Activated CD8-positive, alpha-beta memory T cell treated with anti-CD3 and anti-CD28 coated beads for 1 hour (primary cell): ENCODE results near the gene CTRB2.
"Not testable (repeated sequence)": the region's sequence is repeated elsewhere in the genome, so short reads cannot be mapped to it uniquely, and the experiment has no call there.

Experiments
- DNase-seq, 2 donors: peaks; one replicate each; pipeline ENCODE4 v3.0.0-alpha.2; 2020; ENCODE audit warnings: low read depth in 1 of 2; ENCODE audit errors: extremely low read depth in 1 of 2

Gene CTRB2

DNA sequence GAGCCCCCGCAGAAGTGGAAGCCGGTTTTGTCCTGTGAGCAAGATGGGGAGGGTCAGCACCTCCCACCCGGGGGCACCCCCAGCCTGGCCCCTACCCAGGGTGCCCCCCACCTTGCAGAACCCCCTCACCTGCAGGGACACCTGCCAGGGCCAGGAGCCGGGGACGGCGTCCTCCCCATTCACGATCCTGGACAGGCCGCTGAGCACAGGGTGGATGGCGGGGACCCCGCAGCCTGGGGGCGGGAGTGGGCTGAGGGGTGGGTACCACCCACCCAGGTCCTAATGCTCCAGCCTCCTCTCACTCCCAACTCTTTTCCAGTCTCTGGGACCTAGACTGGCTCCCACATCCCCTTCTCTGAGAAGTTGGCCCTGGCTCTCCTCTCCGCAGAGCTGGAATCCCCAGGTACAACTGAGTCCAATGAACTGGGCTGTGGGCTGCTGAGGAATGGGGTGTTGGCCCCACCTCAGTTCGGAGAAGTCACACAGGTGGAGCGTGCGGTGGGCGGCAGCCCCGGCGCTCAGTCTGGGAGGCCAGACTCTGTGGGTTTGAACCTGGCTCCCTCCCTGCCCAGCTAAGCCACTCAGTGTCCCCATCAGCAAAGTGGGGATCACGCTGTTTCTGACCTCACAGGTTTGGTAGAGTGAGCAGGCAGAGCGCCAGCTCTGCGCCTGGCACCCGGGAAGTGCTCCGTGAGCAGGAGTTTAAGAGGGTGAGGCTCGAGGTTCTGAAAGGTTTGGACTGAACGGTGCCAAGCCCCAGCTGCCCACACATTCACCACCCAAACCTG is 806 bp downstream of the CTRB2 start:
- not testable (repeated sequence) for DNase-seq

DNA sequence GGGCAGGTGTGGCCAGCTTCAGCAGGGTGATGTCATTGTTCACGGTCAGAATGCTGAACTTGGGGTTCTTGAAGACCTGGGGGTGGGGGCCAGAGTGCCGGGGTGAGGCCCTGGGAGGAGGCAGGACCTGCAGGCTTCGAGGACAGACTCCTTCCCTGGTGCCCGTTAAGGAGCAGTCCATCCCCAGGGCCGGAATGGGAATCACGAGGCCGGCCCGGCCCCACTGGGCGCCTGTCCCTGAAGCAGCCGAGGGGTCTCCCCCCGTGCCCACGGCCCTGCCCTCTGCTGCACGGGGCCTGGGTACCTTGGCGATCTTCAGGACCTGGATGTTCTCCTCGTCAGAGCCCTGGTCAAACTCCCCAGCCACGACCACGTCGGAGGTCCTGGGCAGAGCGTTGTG is 1.5 kb downstream of the CTRB2 start:
- DNase-seq: not testable (repeated sequence)

DNA sequence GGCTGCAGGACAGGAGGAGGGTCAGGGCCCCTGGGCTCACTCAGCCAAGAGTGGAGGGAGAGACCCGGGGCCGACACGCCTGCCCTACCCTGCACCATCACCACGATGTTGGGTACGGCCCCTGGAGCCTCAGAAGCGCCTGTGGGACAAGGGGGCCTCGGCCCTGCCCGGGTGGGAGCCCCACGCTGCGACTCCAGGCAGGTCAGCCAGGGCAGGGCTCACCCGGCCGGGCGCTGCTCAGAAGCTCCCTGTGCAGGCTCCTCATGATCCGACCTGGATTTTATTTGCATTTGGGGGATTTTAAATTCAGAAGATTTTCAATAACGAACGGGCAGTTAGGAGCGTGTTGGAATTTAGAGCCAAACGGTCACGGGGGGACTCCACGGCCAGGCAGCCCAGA is 2.1 kb downstream of the CTRB2 start:
- not testable (repeated sequence) for DNase-seq

DNA sequence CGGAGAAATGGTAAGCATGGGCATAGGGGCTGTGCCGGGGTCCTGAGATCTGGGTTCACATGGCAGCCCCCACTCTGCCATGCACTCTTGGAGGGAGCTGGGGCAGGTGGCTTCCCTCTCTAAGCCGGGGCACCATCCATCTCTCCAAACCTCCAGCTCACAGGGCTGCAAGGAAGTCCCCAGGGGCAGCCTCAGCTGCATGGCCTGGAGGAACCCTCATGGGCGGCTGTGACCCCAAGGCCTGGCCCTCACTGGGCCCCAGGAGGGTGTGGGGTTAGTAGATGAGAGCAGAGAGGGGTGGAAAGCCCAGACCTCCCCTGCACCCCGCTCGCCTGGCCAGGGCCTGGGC is 2.6 kb downstream of the CTRB2 start:
- no peak for DNase-seq

DNA sequence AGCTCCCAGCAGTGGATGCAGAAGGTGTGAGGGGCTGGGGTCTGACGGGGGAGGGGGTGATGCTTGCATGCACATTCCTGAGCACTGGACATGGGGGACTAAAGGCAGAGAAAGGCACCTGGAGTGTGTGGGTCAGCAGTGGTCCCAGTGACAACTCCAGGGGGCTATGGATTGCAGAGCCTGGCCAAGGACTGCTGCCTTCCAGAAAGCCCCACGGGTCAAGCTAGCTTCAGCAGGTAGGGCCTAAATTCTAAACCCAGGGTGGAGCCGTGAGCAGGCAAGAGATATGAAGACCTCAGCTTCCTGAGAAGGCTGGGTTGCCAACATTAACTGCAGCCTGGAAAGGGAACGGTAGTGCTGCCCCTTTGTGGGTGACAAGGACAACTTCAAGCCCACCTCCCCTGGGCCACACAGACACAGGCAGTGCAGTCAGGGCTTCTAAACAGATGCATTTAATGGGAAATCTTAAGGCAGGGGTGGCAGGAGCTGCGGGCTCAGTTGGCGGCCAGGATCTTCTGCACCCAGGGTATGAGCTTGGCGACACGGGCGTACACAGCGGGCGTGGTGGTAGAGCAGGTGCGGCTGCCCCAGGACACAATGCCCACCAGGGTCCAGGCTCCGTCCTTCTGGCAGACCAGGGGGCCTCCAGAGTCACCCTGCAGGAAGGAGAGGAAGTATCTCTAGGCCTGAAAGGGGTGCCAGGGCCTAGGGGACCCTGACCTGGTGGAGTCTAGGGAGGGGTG is 3.1 kb downstream of the CTRB2 start:
- no peak for DNase-seq

- no peak for DNase-seq
These were observed 3.9 kb downstream of the CTRB2 start for GRCh38 chr16:75203096-75203495.

GRCh38 chr16:75202069-75202590 is 4.8 kb downstream of the CTRB2 start:
- DNase-seq: no peak

- no peak for DNase-seq
These were observed 8.8 kb downstream of the CTRB2 start for GRCh38 chr16:75198135-75198600.

GRCh38 chr16:75197522-75198134 is 9.3 kb downstream of the CTRB2 start:
- no peak for DNase-seq

GRCh38 chr16:75196836-75197235 is 10.1 kb downstream of the CTRB2 start:
- no peak for DNase-seq

GRCh38 chr16:75195811-75196790 is 10.9 kb downstream of the CTRB2 start:
- DNase-seq: no peak

DNA sequence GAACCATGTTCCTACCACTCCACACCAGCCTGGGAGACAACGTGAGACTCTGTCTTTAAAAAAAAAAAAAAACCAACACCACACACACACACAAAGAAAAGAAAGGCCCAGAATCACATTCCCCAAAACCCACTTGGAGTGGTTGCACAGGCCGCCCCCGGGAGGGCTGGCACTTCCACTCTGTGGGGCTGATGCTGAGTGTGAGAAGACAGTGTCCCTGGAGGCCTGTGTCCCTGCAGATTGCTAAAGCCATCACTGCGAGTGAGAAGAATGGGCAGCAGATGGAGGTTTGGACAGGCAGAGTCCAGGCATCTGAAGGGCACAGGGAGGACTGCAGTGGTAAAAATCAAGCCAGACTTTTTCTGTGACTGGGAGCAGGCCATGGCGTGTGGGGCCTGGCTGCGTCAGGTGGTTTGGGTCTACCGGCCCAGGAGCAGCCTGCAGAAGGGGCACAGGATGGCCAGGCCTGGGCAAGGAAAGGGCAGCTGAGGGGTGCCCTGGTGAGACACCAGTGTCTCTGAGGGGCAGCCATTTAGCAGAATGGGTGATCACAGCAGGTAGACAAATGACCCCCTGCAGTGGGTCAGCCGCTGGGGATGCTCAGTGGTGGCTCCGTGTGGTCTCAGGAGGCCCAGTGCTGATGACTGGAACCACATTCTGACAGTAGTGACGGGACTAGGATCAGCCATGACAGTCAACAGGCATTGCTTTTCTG is 13.1 kb downstream of the CTRB2 start:
- no peak for DNase-seq

- no peak for DNase-seq
These were observed 13.7 kb downstream of the CTRB2 start for GRCh38 chr16:75193265-75193650.

- DNase-seq: no peak
These were observed 14.2 kb downstream of the CTRB2 start for GRCh38 chr16:75192606-75193264.

DNA sequence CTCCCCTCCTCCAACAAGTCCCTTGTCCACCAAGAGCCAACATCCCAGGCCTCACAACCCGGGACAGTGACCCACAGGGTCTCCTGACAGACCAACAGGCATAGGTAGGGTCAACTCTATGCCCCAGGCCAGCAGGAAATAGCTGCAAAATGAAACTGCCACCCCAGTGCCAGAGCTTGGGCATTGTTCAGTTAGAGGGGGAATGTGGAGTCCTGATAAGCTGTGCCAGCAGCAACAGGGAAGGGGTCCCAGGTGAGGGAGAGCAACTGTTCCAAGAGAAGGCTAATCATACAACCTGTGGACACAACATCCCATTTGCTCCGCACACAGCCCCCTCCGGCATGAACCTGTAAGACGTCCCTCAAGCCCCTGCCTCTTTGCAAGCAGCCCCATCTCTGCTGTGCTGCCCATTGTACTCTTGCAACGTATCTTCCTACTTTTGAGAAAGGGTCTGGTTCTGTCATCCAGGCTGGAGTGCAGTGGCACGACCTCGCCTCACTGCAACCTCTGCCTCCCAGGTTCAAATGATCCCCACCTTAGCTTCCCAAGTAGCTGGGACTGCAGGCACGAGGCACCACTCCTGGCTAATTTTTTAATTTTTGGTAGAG is 17.2 kb downstream of the CTRB2 start:
- no peak for DNase-seq

DNA sequence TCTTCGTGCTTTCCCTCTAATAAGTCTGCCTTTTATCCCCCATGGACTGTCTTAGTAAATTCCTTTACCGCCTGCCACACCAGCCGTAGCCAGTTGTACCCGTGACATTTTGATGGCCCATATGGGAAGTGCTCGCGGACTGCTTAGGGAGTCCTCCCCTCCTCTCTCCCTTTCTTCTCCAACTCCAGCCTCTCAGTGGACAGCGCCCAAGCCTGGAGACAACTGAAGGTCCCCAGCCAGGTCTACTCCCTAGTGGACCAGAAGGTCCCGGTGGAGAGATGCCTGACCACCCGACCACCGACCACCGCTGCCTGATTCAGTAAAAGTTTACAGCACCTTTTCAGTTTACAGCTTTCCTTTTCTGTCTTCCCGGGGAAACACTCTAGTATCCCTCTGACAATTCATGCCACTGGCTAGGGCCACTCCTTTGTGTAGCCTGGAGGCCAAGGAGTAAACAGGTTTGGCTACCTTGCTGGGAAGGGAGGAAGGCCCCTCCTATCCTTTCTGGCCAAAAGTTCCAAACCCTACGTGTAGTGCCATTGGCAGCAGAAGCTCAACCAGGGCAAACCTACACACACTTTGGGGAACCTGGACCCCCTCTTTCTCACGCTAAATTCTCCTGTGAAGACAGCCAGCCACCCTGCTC is 18.0 kb downstream of the CTRB2 start:
- no peak for DNase-seq

DNA sequence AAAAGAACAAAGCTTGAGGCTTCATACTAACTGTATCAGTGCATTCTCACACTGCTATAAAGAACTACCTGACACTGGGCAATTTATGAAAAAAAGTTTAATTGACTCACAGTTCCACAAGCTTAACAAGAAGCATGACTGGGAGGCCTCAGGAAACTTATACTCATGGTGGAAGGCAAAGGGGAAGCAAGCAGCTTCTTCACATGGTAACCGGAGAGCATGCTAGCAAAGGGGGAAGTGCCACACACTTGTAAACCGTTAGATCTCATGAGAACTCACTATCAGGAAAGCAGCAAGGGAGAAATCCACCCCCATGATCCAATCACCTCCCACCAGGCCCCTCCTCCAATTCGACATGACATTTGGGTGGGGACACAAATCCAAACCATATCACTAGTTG is 25.3 kb downstream of the CTRB2 start:
- no peak for DNase-seq

DNA sequence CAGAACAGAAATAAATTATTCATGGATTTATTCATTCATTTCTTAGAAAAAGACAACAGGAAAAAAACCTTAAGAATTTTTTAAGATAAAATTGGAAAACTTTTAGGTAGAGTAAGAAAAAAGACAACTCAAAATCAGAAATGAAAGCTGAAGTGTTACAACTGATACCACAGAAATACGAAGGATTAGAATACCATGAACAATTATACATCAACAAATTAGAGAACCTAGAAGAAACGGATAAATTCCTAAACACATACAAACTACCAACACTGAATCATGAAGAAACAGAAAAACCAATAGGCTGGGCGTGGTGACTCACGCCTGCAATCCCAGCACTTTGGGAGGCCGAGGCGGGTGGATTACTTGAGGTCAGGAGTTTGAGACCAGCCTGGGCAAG is 27.8 kb downstream of the CTRB2 start:
- DNase-seq: no peak
